Panc1 (cell line): ENCODE measurements around the gene SCAF1. TPM values are rescaled to one million over a fixed set of nuclear protein-coding genes. Genes with fewer than 3 reads are reported as not detected.

Experiments
- ATAC-seq: fragments of 200-7000 bp; cut with Tn5 transposase; 2 replicates; pipeline ENCODE4 v1.9.1; 2020; ENCODE audit warnings: mild to moderate bottlenecking, moderate library complexity
- BruUV-seq: library from RNA; stranded (reverse); fragments of 400-500 nt; replicated peaks from 2 replicates; lab custom pipeline; 2021; lab: Mats Ljungman, UMichigan
- CTCF ChIA-PET: fragments of 300-600 bp; sonication (Branson Sonifier 250); formaldehyde crosslinking; loops from one replicate; lab custom pipeline; 2022; ENCODE audit warnings: antibody characterized with exemption; lab: Charles Lee
- POLR2A ChIA-PET: fragments of 300-600 bp; sonication (Branson Sonifier 250); formaldehyde crosslinking; loops from one replicate; lab custom pipeline; 2022; ENCODE audit warnings: antibody characterized with exemption; lab: Charles Lee
- DNase-seq: peaks from one replicate; pipeline ENCODE4 v3.0.0-alpha.2; 2010; ENCODE audit warnings: low read depth, low spot score
- H3K27ac ChIP-seq: 2 replicates; pipeline ENCODE4 v1.5.1; 2011; ENCODE audit warnings: mild to moderate bottlenecking, low read length, inconsistent platforms
- H3K27me3 ChIP-seq: fragments of 200-500 bp; sonication (Bioruptor generic); 2 replicates; pipeline ENCODE4 v1.6.0; 2014; ENCODE audit warnings: low read length, inconsistent platforms; ENCODE audit not compliant: control insufficient read depth, insufficient read depth
- H3K36me3 ChIP-seq: fragments of 200-500 bp; sonication (Bioruptor generic); 2 replicates; pipeline ENCODE4 v1.5.1; 2014; ENCODE audit warnings: inconsistent platforms, mild to moderate bottlenecking, low read length, moderate library complexity; ENCODE audit not compliant: control insufficient read depth, insufficient read depth
- H3K4me1 ChIP-seq: 2 replicates; pipeline ENCODE4 v1.5.1; 2011; ENCODE audit warnings: inconsistent platforms, mild to moderate bottlenecking, low read length, moderate library complexity; ENCODE audit not compliant: control insufficient read depth, insufficient read depth
- H3K4me3 ChIP-seq, 2 experiments: 2 replicates each; pipeline ENCODE4 v1.5.1; 2011 to 2012; ENCODE audit warnings: low read depth in 2 of 2, low read length in 2 of 2, mild to moderate bottlenecking in 2 of 2, inconsistent platforms in 1 of 2, moderate library complexity in 1 of 2
- H3K9me3 ChIP-seq: fragments of 200-500 bp; sonication (Bioruptor generic); 2 replicates; pipeline ENCODE4 v1.5.1; 2014; ENCODE audit warnings: low read depth, mild to moderate bottlenecking, inconsistent platforms, low read length, moderate library complexity; ENCODE audit not compliant: control insufficient read depth, insufficient read depth
- CTCF ChIP-seq: fragments of 450-650 bp; IDR thresholded peaks from 2 replicates; pipeline ENCODE4 v1.5.1; 2017; ENCODE audit warnings: mild to moderate bottlenecking
- POLR2AphosphoS5 ChIP-seq: IDR thresholded peaks from 2 replicates; pipeline ENCODE4 v1.6.1; 2012; ENCODE audit warnings: mild to moderate bottlenecking, low read depth, low read length, moderate library complexity
- REST ChIP-seq, 2 experiments: IDR thresholded peaks; 2 replicates each; pipeline ENCODE4 v1.6.1; 2011 to 2012; ENCODE audit warnings: low read depth in 2 of 2, control low read depth in 1 of 2, low read length in 1 of 2, mild to moderate bottlenecking in 1 of 2, moderate library complexity in 1 of 2; ENCODE audit not compliant: insufficient read depth in 1 of 2
- SIN3A ChIP-seq: IDR thresholded peaks from 2 replicates; pipeline ENCODE4 v1.6.1; 2012; ENCODE audit warnings: low read depth, mild to moderate bottlenecking, low read length, moderate library complexity, borderline replicate concordance; ENCODE audit not compliant: insufficient read depth
- TCF7L2 ChIP-seq: IDR thresholded peaks from 2 replicates; pipeline ENCODE4 v1.6.1; 2011; ENCODE audit warnings: mild to moderate bottlenecking, low read depth, low read length, inconsistent platforms
- in situ Hi-C: cut with HindIII; loops from 2 replicates; pipeline ENCODE4 v1.10.0; 2016; ENCODE audit warnings: low sequenced_read_pairs, low pct_unique_long_range_greater_than_20kb
- intact Hi-C: fragments of 100-400 bp; cut with micrococcal nuclease; formaldehyde crosslinking; loops from one replicate; pipeline ENCODE4 v1.10.0; 2022; ENCODE audit not compliant: unreplicated experiment
- total RNA-seq: library from RNA; stranded (reverse); gene quantifications from one replicate; pipeline ENCODE4 v1.2.1, GENCODE V29; 2021; ENCODE audit not compliant: unreplicated experiment

The SCAF1 gene
- total RNA-seq, 1 experiment from 2014 or later: 77.4 TPM

GRCh38 chr19:49642492-49643035 lies 555 bp downstream of the SCAF1 start:
- no peak for ATAC-seq
- Histone ChIP-seq H3K27me3 (no peaks in the 10 kb centered on the region), H3K9me3 (no peaks in the 10 kb centered on the region), H3K36me3 (peaks cover 4% of the 10 kb centered on the region; the same call in 1 of the 2 replicates), H3K27ac (peak overlapping the region; percentile 91), H3K4me3 (peak overlapping the region; percentile 94 to 96), H3K4me1 (peaks cover 16% of the 10 kb centered on the region)
- CTCF ChIA-PET: no interaction called here
- no peak for DNase-seq
- BruUV-seq: no TSS peak
- in situ Hi-C loops (no loop called here), intact Hi-C loops (no loop called here)
- TF ChIP-seq REST (IDR thresholded peaks at IDR 0.05; ENCODE audit: insufficient read depth in 1 of 2, low read depth in 2 of 2, low read length in 1 of 2) (no peak), CTCF (no peak), TCF7L2 (no peak), POLR2AphosphoS5 (no peak), SIN3A (no peak)
- POLR2A ChIA-PET: interaction anchor here (0.5 to 1.0 kb wide), 3 partner anchors 13 to 96 kb away, joined by 3 to 5 read pairs (median 3); no protein-coding TSS in a partner anchor

- ChIA-PET POLR2A (interaction anchor here (0.8 kb wide), 1 partner anchor 12 kb away, joined by 3 read pairs; no protein-coding TSS in a partner anchor), CTCF (no interaction called here)
- BruUV-seq: no TSS peak
- no peak overlapping the region; a peak in 1 of 4 replicates for H3K4me3 ChIP-seq
- H3K9me3 ChIP-seq: no peaks in the 10 kb centered on the region
- DNase-seq (no peak), ATAC-seq (no peak)
- H3K4me1 ChIP-seq: peaks cover 15% of the 10 kb centered on the region
- in situ Hi-C loops: no loop called here
- TF ChIP-seq CTCF: no peak
- intact Hi-C loops: no loop called here
- no peaks in the 10 kb centered on the region for H3K27me3 ChIP-seq
- H3K36me3 ChIP-seq: peaks cover 4% of the 10 kb centered on the region; the same call in 1 of the 2 replicates
- H3K27ac ChIP-seq: peak overlapping the region; percentile 91
These were observed 1.5 kb downstream of the SCAF1 start for GRCh38 chr19:49643466-49643865.
